GM19240 (cell line): ENCODE measurements around the gene IFIT2.
"Not testable (repeated sequence)": the region's sequence is repeated elsewhere in the genome, so short reads cannot be mapped to it uniquely, and the experiment has no call there.

ENCODE experiments used
- DNase-seq: peaks from one replicate; pipeline ENCODE4 v3.0.0; 2011; ENCODE audit warnings: low spot score; ENCODE audit not compliant: insufficient read length

Gene IFIT2, protein sequence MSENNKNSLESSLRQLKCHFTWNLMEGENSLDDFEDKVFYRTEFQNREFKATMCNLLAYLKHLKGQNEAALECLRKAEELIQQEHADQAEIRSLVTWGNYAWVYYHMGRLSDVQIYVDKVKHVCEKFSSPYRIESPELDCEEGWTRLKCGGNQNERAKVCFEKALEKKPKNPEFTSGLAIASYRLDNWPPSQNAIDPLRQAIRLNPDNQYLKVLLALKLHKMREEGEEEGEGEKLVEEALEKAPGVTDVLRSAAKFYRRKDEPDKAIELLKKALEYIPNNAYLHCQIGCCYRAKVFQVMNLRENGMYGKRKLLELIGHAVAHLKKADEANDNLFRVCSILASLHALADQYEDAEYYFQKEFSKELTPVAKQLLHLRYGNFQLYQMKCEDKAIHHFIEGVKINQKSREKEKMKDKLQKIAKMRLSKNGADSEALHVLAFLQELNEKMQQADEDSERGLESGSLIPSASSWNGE

DNA sequence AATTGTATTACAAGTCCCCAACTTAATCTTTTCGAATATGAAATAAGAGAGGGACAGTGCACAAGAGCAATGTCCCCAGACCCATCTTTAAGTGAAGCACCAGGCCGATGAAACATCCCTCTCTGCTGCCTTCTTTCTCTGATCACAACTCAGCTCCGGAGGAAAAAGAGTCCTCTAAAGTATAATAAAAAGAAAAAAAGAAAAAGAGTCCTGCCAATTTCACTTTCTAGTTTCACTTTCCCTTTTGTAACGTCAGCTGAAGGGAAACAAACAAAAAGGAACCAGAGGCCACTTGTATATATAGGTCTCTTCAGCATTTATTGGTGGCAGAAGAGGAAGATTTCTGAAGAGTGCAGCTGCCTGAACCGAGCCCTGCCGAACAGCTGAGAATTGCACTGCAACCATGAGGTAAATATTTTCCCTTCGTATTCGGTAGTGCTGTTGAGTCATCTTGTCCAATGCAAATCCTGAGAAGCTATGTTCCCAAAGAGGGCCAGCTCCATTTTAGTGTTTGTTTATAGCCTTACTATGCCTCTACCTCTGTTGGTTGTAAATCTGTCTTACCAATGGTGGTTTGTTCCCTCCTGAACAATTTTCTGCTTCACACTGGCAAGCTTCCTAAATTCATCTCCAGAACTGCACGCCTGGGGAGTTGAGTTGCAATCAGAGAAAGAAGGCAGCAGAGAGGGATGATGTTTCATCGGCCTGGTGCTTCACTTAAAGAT lies at the start of gene IFIT2:
Gene IFIT2, plus strand, starts transcription at position 326 of the 725 bp plus-strand sequence. Its CDS starts 78 bp downstream, at position 404.
- peak; percentile 23 for DNase-seq

DNA sequence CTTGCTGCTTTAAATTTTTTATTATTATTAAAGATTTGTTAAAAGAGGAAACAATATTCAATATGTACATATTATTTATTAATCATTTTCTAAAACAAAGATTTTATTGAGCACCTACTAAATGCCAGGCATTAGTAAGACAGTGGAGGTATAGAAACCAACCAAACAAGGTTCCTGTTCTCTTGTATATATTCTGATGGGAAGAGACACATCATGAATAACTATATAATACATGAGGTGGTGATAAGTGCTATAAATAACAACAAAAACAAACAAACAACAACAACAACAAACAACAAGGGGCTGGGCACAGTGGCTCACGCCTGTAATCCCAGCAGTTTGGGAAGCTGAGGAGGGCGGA lies 49.6 kb upstream of the IFIT2 start:
- DNase-seq: no peak

DNA sequence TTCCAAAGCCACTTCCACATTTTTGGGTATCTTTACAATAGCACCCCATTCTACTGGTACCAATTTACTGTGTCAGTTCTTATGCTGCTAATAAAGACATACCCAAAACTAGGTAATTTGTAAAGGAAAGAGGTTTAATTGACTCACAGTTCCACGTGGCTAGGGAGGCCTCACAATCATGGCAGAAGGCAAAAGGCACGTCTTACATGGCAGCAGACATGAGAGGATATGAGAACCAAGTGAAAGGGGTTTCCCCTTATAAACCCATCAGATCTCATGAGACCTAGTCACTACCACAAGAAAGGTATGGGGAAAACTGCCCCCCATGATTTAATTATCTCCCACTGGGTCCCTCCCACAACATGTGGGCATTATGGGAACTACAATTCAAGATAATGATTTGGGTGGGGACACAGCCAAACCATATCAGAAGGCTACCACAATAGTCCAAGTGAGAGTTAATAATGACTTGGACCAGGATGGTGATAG lies 46.7 kb upstream of the IFIT2 start:
- not testable (repeated sequence) for DNase-seq

DNA sequence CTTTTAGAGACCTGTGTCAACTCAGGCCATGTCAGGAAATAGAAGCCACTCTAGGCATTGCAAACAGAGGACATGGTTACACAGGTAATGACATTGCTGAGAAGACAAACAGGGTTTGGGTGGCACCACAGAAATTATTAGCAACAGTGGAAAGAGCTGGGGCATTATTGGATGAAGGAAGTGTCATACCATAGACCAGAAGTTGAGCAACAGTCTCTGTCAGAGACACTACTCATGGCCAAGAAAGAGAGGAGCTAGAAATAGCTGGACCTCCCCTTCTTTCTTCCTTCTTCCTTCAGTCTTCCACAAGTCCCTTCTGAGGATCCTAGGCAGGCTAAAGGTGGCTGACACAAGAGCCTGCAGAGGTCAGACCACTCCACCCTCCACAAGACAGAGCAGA lies 46.1 kb upstream of the IFIT2 start:
- no peak for DNase-seq

DNA sequence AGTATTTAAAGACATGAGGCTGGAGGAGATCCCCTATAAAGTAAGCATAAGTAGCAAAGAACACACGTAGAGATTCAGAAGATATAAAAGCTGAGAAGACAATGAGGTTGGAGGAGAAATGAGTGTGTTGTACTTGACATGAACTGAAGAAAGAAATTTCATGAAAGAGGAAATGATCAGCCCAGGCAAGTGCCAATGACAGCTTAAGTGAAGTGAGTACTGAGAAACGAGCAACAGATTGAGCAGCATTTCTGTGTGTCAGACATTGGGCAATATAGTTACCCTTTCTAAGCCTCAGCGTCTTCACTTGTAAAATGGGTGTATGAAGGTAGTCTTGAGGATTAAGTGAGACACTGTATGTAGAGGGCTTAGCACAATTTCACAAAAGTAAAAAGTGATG lies 45.5 kb upstream of the IFIT2 start:
- DNase-seq: no peak

DNA sequence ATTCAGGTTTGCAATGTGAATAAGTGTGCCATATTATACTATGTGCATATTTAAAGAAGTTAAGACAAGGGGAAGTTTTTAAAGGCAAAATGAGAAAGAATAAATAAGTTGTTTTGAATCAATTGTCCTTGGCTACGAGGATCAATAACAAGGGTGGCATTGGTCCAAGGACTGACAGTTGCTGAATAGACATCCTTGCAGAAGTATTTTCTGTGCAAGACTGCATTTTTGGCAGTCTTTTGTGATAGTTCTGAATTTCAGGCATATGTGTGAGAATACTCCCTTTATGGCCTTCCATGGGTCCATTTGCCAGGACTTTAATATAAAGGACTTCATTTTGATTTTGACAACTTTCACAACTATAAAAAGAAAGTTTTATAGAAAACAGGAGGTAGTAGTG lies 44.9 kb upstream of the IFIT2 start:
- DNase-seq: no peak

DNA sequence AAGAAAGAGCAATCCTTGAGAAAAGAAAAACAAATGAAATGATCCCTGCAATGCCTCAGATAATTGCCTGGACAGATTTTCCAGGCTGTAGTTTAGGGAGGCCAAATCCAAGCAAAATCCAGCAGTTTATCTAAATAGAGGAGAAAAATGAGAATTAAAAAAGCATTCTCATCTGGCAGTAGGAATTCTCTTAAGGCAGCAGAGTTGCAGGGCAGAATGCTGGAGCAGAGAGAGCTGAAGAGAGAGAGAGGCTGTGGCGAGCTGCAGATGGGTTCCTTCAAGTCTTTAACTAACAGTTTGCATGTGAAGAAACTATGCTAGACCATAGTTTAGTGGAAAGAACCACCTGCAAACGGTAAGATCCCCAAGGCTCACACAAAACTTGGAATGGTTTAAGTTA lies 44.3 kb upstream of the IFIT2 start:
- no peak for DNase-seq

DNA sequence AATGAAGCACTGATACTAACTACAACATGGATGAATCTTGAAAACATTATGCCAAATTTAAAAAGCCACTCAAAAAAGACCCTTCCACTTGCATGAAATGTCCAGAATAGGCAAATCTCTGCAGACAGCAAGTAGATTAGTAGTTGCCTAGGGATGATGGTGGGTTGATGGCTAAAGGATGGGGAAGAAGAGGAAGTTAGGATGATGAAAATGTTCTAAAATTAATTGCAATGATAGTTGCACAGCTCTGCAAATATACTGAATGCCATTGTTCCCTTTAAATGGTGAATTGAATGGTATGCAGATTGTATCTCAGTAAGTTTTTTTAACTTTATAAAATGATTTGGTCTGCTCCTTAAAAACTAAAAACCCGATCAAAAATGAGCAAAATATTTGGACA lies 43.0 kb upstream of the IFIT2 start:
- DNase-seq: no peak

DNA sequence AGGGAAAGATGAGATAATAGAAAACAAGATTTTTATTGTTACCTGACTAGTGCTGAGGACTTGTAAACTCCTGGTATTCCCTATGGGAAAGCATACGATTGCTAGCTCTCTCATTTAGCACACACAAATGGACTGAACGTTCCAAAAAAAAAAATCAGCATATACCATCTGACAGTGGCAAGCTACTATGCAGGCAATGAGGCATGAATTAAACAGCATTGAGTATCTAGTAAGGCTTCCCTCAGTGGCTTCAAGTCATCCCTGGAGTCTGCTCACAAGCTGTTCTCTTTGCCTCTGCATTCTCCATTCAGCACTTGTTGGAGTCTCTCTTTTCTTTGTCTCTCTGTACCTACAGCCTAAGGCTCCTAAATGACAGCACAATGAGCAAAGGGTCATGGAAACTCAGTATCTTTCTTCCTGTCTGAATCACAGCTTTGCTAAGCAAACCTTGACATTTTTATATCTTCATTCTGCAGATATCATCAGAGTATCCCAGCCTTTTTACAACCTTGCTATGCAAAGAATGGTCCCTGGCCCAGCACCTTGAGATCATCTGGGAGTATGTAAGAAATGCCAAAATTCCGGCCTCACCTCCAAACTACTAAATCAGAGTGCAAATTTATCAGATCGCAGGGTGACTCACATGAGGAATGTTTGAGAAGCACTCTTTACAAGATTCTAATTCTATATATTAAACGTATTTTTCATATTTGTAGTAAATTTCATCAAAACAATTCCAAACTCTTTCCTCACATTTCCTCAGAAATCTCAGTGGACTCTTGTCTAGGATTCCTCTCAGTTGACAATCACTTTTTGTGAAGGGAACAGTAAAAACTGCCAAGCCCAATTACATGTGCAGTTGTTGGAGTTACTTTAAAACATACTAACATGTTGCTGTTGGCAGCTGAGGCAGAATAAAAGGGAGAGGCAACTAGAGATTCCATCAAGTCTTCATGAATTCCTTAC lies 39.5 kb upstream of the IFIT2 start:
- no peak for DNase-seq

DNA sequence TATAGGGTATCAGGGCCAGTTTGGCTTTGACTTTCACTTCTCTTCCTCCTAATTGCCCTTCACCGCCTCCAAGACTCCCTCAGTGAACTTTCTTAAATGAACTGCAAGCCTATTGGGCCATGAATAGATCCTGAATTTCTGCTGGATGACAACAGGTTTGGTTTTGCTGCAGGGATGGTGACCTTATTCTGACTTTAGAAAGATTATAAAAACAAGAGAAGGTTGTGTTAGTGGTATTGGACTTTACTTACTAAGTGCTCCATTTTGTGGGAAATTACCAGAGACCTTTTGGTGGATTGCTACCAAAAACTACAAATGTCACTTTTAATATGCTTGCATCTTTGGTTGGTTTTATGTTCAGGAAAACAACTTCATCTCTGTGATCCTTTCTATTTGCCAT lies 38.8 kb upstream of the IFIT2 start:
- DNase-seq: no peak

DNA sequence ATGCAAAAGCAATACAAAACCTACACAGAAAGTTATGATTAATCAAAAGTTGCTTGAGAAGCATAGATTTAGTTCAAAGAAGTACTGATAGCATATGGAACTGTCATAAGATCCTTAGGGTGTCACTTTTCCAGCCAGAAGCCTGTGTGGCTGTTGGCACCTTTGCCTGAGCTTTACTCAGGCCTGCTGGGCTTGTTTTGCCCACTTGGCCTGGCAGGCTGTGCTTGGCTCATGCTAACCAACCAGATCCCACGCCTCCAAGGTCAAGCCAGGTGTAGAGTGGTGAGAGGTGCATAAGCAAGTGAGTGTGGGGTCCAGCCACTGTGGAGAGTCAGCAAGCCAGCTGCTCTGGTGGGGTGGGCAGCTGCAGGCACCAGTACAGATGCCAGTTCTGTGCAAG lies 38.3 kb upstream of the IFIT2 start:
- no peak for DNase-seq

DNA sequence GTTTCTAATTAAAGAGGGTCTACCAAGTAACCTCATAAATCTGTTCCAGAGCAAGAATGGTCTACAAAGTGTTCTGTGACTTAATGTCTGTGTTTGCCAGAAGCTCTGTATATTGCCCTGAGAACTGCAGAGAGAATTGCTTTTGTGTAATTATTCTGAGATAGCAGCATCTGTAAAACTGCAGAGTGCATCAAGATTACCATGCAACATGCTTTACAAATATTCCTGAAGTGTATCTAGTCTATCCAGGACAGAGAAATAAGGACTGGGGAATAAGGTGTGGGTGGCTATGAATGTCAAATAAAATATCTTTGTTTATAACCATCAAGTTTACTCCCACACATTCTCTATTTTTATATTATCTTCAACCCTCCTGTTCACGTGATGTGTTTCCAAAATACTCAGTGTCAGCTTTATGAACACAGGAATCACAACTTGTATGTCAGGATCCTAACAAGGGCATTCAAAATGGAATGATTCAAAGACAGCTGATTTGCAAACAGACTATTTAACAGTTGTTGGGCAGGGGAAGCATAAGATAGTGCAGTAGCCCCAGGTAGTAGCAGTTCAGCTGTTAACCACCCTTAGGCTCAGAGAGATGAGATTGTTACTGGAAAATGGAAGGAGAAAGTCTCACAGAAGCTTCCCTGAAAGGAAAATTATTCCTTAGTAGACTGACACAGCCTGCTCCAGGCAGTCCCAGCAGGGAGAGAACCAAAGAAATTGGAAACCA lies 35.0 kb upstream of the IFIT2 start:
- no peak for DNase-seq

DNA sequence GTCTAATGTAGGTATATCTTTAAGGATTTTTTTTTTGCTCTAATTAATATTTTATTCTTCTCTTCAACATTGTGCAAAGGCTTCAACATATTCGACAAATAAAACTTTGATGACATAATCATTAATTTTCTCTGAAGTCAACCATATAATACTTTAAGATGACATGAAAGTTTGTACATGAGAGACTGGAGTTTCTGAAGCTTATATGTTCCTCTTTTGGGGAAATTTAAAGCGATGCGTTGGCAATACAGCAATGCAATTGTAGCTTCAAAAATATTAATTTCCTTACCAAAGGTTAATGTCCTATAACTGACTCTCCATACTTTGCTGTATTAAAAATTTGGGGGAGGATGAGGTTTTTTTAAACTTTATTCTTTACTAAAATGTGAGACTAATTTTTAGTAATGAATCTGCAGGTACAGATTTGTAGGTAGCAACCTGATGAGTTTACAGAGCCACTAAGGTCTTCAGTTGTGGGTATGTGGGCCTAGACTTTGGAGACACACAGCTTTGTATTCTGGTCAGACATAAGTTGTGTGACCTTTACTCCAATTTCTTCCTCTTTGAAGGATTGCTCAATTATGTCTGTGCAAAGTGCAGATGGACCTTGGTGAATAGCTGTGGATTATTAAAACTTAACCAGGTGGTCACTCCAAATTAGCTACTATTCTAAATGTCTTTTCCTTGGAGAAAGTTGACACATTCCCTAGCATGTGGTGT lies 32.3 kb upstream of the IFIT2 start:
- DNase-seq: no peak

DNA sequence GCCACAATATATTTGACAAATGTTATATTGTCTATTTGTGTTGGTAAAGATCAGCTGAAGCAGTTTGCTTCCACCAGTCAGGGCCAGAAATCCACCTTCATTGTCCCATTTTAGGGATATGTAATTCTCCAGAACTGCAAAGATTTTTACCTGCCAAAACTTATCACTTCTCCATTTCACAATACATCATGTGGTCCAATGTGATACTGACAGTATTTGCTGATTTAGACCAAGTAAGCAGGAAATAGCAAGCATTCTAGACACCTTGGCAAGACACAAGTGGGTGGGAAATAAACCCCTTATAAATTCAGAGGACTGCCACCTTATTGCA lies 31.7 kb upstream of the IFIT2 start:
- DNase-seq: no peak

DNA sequence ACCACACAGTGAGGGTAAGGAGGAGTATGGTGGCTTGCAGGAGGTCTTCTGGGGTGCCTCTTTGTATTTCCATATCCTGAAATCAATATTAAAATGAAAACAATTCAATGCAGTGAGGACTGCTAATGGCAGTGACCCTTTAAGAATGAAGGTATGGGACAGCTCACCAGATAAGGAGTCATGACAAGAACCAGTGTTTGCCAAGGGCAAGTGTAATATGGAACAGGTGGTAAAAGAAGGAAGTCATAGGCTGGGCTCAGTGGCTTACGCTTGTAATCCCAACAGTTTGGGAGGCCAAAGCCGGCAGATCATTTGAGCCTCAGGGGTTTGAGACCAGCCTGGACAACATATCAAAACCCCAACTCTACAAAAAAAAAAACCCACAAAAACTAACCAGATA lies 30.3 kb upstream of the IFIT2 start:
- no peak for DNase-seq

DNA sequence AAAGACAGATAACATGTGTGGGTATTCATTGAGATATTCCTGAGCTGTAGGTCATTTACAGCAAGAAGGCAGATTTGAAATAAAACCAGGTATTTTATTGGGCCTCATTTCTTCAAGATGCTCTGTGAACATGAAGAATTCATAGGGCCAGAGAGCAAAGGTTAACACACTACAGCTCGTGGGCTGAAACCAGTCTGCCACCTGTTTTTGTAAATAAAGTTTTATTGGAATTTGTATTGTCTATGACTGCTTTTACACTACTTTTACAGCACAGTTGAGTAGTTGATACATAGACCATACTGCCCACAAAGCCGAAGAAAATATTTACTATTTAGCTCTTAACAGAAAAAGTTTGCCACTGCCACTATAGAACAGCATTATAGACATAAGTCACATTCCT lies 28.2 kb upstream of the IFIT2 start:
- no peak for DNase-seq

DNA sequence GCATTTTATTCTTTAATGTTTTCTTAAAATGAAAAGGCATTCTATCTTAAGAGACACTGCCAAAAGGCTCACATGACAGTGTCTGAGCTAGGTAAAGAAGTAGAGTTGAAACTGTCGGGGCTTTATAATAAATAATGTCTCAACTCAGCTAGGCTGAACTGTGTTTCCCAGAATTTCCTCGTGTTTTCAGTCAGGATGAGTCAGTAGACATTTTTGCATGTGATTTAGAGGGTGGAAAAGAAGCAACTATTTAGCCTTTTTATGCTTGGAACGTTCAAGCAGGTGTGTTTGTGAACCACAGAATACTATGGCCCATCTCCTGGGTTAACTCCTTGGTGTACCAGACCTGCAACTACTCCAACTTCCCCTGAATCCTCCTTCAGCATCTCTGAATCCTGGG lies 26.9 kb upstream of the IFIT2 start:
- no peak for DNase-seq

DNA sequence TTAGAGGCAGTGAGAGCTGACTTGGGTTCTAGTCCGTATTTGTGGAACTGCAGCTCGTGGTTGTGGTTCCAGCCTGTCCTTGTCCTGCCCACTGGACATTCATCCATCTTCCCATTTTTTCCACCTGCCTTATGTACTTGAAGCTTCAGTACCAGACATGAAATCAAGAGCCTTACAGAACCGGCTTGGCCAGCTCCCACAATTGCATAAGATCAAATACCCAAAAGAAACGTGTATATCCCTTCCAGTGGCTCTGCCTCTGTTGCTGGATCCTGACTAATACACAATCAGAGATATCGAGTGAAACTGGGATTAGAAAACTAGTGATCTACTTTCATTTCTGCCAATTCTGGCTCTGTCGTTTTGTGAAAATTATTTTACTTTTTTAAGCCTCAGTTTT lies 26.5 kb upstream of the IFIT2 start:
- DNase-seq: no peak

DNA sequence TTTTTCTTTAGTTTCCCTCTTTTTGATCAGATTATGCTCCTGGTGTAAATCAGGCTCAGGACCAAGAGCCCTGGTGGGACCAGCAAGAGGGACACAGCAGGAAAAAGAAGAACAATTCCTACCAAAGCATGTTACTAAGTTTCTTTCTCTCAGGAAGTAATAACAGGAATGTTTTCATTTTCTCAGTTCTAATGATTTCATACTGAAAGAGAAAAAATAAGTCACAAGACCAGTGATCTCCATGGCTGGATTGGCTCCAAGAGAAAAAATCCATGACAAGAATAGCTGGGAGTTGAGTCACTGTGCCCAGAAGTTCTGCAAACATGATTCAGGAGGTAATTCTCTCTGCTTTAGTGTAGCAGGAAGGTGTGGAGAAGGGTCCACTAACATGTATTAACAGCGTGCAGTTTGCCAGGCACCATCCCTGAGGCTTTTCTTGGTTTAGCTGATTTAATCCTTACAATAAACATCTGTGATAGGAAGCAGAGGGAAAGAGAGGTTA lies 23.8 kb upstream of the IFIT2 start:
- no peak for DNase-seq

DNA sequence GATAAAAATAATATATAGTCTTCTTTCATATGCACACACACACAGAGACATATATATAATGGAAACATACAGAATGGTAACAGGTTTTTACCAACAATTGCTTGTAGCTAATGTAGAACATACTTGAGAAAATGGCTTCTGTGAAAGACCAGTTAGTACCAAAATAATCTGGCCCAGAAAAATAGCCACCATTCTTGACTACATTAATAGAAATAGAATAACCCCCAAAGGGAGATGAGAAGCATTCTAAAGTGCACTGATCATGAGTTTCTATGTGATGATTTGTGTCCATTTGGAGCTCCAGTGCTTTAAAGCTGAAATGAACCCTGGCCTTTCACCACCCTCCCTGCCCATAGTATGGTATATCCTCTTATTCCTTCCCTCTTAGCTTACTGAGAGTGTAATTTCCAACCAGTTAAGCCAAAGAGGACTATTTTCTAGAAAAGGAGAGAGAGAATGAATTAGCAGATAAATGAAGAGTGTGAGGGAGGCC lies 22.9 kb upstream of the IFIT2 start:
- no peak for DNase-seq
